Measurements from ENCODE around the gene NOL3. TPM values are rescaled to one million over a fixed set of nuclear protein-coding genes. Genes with fewer than 3 reads are reported as not detected.

Gene NOL3
- total and polyA plus RNA-seq, 2 of the 13 experiments (the other 11 are each of a cell fraction or from before 2014, with no cell fraction given) = 5.7 to 20.5 TPM

DNA sequence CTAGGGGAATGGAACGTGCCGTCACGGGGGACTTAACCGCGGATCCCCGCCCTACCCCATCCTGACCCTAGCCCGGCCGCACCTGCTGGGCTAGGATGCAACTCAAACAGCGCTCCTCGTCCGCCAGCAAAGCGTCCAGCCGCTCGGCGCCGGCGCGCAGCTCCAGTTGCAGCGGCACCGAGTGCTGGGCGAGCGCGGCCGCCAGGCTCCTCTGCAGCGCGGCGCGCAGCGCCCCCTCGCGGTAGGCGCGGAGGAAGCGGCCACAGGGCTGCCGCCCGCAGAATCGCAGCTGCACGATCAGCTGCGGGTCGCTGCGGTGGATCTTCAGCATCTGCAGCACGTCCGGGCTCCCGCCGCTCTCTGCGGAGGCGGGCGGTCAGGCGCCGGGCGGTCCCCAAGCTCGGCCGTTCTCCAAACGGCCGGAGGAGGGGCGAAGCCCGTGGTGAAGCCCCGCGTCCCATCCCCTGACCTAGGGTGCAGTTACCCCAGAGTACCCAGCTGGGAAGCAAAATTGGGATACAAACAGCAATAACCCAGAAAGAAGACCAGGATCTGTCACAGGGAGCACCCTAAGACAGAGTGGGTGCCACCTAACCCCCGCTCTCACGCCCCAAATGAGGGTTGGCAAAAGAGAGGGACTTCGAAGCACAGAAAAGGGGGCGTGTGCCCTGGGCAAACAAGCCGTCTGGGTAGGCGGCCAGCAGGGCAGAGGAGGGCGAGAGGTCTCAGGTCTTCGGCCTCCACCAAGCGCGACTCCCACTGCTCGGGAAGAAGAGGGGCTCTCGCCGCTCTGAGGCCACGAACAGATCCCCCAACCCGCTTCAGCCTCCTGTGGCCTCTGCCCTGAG is 14.8 kb upstream of the NOL3 start (continued):
- TF ChIP-seq, protein P1, sequence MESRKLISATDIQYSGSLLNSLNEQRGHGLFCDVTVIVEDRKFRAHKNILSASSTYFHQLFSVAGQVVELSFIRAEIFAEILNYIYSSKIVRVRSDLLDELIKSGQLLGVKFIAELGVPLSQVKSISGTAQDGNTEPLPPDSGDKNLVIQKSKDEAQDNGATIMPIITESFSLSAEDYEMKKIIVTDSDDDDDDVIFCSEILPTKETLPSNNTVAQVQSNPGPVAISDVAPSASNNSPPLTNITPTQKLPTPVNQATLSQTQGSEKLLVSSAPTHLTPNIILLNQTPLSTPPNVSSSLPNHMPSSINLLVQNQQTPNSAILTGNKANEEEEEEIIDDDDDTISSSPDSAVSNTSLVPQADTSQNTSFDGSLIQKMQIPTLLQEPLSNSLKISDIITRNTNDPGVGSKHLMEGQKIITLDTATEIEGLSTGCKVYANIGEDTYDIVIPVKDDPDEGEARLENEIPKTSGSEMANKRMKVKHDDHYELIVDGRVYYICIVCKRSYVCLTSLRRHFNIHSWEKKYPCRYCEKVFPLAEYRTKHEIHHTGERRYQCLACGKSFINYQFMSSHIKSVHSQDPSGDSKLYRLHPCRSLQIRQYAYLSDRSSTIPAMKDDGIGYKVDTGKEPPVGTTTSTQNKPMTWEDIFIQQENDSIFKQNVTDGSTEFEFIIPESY (CRISPR knock-in tag; IDR thresholded peaks at IDR 0.05) = peak; percentile 49; the same call in 1 of the 2 replicates
- TF ChIP-seq ZNF687 (CRISPR knock-in tag; IDR thresholded peaks at IDR 0.05) (peak; percentile 87), ARNT2 (CRISPR knock-in tag; IDR thresholded peaks at IDR 0.05; ENCODE audit: low read depth) (peak; percentile 63; the same call in 1 of the 2 replicates), GFI1 (CRISPR knock-in tag; IDR thresholded peaks at IDR 0.05; ENCODE audit: borderline replicate concordance) (peak; percentile 40; the same call in 1 of the 2 replicates), PHF5A (CRISPR knock-in tag; IDR thresholded peaks at IDR 0.05; ENCODE audit: low read depth, unreplicated experiment) (no peak), MIER3 (CRISPR knock-in tag; IDR thresholded peaks at IDR 0.05; ENCODE audit: borderline replicate concordance) (0 out of 2 replicates have a peak, but pooled peaks have one; percentile 19), PAWR (CRISPR knock-in tag; IDR thresholded peaks at IDR 0.05; ENCODE audit: borderline replicate concordance) (peak; percentile 84; the same call in 1 of the 2 replicates), KLF6 (CRISPR knock-in tag; IDR thresholded peaks at IDR 0.05) (0 out of 2 replicates have a peak, but pooled peaks have one; percentile 33), DMTF1 (CRISPR knock-in tag; IDR thresholded peaks at IDR 0.05) (0 out of 2 replicates have a peak, but pooled peaks have one; percentile 55), XRCC5 (optimal IDR thresholded peaks at IDR 0.05; ENCODE audit: low read length) (peak; percentile 92), ZNF773 (CRISPR knock-in tag; IDR thresholded peaks at IDR 0.05; ENCODE audit: borderline replicate concordance) (peak; percentile 63; the same call in 1 of the 2 replicates), ZNF431 (CRISPR knock-in tag; IDR thresholded peaks at IDR 0.05; ENCODE audit: borderline replicate concordance, low read depth) (peak; percentile 40; the same call in 1 of the 2 replicates), ZNF121 (CRISPR knock-in tag; IDR thresholded peaks at IDR 0.05) (no peak), RNF2 (conservative IDR thresholded peaks at IDR 0.05; ENCODE audit: low read depth) (peak; percentile 74), HNRNPL (IDR thresholded peaks at IDR 0.05; ENCODE audit: low read depth, low read length) (no peak), FOXJ3 (CRISPR knock-in tag; IDR thresholded peaks at IDR 0.05; ENCODE audit: borderline replicate concordance) (no peak)
- TF ChIP-seq, protein P2, sequence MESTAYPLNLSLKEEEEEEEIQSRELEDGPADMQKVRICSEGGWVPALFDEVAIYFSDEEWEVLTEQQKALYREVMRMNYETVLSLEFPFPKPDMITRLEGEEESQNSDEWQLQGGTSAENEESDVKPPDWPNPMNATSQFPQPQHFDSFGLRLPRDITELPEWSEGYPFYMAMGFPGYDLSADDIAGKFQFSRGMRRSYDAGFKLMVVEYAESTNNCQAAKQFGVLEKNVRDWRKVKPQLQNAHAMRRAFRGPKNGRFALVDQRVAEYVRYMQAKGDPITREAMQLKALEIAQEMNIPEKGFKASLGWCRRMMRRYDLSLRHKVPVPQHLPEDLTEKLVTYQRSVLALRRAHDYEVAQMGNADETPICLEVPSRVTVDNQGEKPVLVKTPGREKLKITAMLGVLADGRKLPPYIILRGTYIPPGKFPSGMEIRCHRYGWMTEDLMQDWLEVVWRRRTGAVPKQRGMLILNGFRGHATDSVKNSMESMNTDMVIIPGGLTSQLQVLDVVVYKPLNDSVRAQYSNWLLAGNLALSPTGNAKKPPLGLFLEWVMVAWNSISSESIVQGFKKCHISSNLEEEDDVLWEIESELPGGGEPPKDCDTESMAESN (CRISPR knock-in tag; conservative IDR thresholded peaks at IDR 0.05) = peak; percentile 91
